Caco-2 (cell line): ENCODE measurements around the gene SMG7. TPM values are rescaled to one million over a fixed set of nuclear protein-coding genes. Genes with fewer than 3 reads are reported as not detected.

Source experiments
- BruUV-seq: library from RNA; stranded (reverse); fragments of 400-500 nt; replicated peaks from 2 replicates; lab custom pipeline; 2021; lab: Mats Ljungman, UMichigan
- CTCF ChIA-PET: fragments of 300-600 bp; sonication (Branson Sonifier 250); formaldehyde crosslinking; loops from one replicate; lab custom pipeline; 2022; ENCODE audit warnings: antibody characterized with exemption; lab: Charles Lee
- POLR2A ChIA-PET: fragments of 300-600 bp; sonication (Branson Sonifier 250); formaldehyde crosslinking; loops from one replicate; lab custom pipeline; 2022; ENCODE audit warnings: antibody characterized with exemption; lab: Charles Lee
- DNase-seq, 2 experiments: peaks; one replicate each; pipeline versions ENCODE4 v3.0.0 to v3.0.0-alpha.2; 2020 to 2022
- H3K27me3 ChIP-seq: replicated peaks from 2 replicates; pipeline ENCODE4 v1.6.0; 2011; ENCODE audit warnings: low read length; ENCODE audit not compliant: control insufficient read depth, insufficient read depth
- H3K36me3 ChIP-seq: 2 replicates; pipeline ENCODE4 v1.5.1; 2011; ENCODE audit warnings: low read length; ENCODE audit not compliant: control insufficient read depth, insufficient read depth
- H3K4me1 ChIP-seq: fragments of 250-450 bp; sonication (Bioruptor Pico); 2 replicates; pipeline ENCODE4 v1.5.1; 2020; ENCODE audit warnings: mild to moderate bottlenecking
- H3K4me3 ChIP-seq: 2 replicates; pipeline ENCODE4 v1.5.1; 2011; ENCODE audit warnings: low read depth, mild to moderate bottlenecking, control low read depth, low read length
- H3K9me3 ChIP-seq: fragments of 250-450 bp; sonication (Bioruptor Pico); 2 replicates; pipeline ENCODE4 v1.5.1; 2020; ENCODE audit warnings: mild to moderate bottlenecking, moderate library complexity
- H3K27ac Mint-ChIP-seq: one replicate; pipeline ENCODE4 v1.8.0; 2022; ENCODE audit warnings: mixed read lengths; ENCODE audit not compliant: unreplicated experiment
- H3K27me3 Mint-ChIP-seq: one replicate; pipeline ENCODE4 v1.8.0; 2022; ENCODE audit warnings: mixed read lengths; ENCODE audit not compliant: insufficient read depth, unreplicated experiment
- H3K36me3 Mint-ChIP-seq: one replicate; pipeline ENCODE4 v1.8.0; 2022; ENCODE audit warnings: mild to moderate bottlenecking, mixed read lengths; ENCODE audit not compliant: insufficient read depth, unreplicated experiment
- H3K4me1 Mint-ChIP-seq: one replicate; pipeline ENCODE4 v1.8.0; 2022; ENCODE audit warnings: low read depth, mixed read lengths; ENCODE audit not compliant: unreplicated experiment
- H3K4me3 Mint-ChIP-seq: one replicate; pipeline ENCODE4 v1.8.0; 2022; ENCODE audit warnings: mild to moderate bottlenecking, moderate library complexity, mixed read lengths; ENCODE audit not compliant: unreplicated experiment
- H3K9me3 Mint-ChIP-seq: one replicate; pipeline ENCODE4 v1.8.0; 2022; ENCODE audit warnings: mixed read lengths; ENCODE audit not compliant: unreplicated experiment
- intact Hi-C: fragments of 100-400 bp; cut with micrococcal nuclease; formaldehyde crosslinking; loops from one replicate; pipeline ENCODE4 v1.10.0; 2022; ENCODE audit not compliant: unreplicated experiment
- total RNA-seq: library from RNA; stranded (reverse); gene quantifications from 2 replicates; pipeline ENCODE4 v1.2.3, GENCODE V29; 2022
- TF ChIP-seq, protein P1 (sequence below), 2 experiments: fragments of 200-600 bp in 1 of 2; IDR thresholded peaks; 1 replicate in 1 of 2; 2 replicates in 1 of 2; pipeline versions ENCODE4 v1.5.1 to v1.8.0; 2011 to 2022; ENCODE audit warnings: antibody characterized with exemption in 1 of 2, control low read depth in 1 of 2, inconsistent platforms in 1 of 2, low read depth in 1 of 2, low read length in 1 of 2, mild to moderate bottlenecking in 1 of 2, moderate library complexity in 1 of 2; ENCODE audit not compliant: insufficient read depth in 1 of 2, severe bottlenecking in 1 of 2, unreplicated experiment in 1 of 2

Gene SMG7
- total RNA-seq, 1 experiment from 2014 or later, result 57.8 TPM

GRCh38 chr1:183528577-183528976 is 56.3 kb downstream of the SMG7 start:
- H3K9me3 Mint-ChIP-seq, result no peaks in the 10 kb centered on the region
- no peak overlapping the region for H3K4me3 Mint-ChIP-seq
- H3K27me3 ChIP-seq, result no peaks in the 10 kb centered on the region
- H3K4me3 ChIP-seq, result no peak overlapping the region
- BruUV-seq, result no TSS peak
- peaks cover 22% of the 10 kb centered on the region for H3K36me3 Mint-ChIP-seq
- no peaks in the 10 kb centered on the region for H3K4me1 Mint-ChIP-seq
- POLR2A ChIA-PET, result no interaction called here
- no peaks in the 10 kb centered on the region for H3K9me3 ChIP-seq
- intact Hi-C loops, result no loop called here
- H3K27me3 Mint-ChIP-seq, result no peaks in the 10 kb centered on the region
- TF ChIP-seq, protein P1, sequence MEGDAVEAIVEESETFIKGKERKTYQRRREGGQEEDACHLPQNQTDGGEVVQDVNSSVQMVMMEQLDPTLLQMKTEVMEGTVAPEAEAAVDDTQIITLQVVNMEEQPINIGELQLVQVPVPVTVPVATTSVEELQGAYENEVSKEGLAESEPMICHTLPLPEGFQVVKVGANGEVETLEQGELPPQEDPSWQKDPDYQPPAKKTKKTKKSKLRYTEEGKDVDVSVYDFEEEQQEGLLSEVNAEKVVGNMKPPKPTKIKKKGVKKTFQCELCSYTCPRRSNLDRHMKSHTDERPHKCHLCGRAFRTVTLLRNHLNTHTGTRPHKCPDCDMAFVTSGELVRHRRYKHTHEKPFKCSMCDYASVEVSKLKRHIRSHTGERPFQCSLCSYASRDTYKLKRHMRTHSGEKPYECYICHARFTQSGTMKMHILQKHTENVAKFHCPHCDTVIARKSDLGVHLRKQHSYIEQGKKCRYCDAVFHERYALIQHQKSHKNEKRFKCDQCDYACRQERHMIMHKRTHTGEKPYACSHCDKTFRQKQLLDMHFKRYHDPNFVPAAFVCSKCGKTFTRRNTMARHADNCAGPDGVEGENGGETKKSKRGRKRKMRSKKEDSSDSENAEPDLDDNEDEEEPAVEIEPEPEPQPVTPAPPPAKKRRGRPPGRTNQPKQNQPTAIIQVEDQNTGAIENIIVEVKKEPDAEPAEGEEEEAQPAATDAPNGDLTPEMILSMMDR (IDR thresholded peaks at IDR 0.05; ENCODE audit: insufficient read depth in 1 of 2, low read depth in 1 of 2, low read length in 1 of 2, severe bottlenecking in 1 of 2, unreplicated experiment in 1 of 2), result no peak
- H3K27ac Mint-ChIP-seq, result no peak overlapping the region
- CTCF ChIA-PET, result interaction anchor here (0.5 kb wide), 1 partner anchor 231 kb away, joined by 4 read pairs; no protein-coding TSS in a partner anchor
- H3K4me1 ChIP-seq, result no peaks in the 10 kb centered on the region
- peaks cover 2% of the 10 kb centered on the region for H3K36me3 ChIP-seq
- no peak for DNase-seq

DNA sequence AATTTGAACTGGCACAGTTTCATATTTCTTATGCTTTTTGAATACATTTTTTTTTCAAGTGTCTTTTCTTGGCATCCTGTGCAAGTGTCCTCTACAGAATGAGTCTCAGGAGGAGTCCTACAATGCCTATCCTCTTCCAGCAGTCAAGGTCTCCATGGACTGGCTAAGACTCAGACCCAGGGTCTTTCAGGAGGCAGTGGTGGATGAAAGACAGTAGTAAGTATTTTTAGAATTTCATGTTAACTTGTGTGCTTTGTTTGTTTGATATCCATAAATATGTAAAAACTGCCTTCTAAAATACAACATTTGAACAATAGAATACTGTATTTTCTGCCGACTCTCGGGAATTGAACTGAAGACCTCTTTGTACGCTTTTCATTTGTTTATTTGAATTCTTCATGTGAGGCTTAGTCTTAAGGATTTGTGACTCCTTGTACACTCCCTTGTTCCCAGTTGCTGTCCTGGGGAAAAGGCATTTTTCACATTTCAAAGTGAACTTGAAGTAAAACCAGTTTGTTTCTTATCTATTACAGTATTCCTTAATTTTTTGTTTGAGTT is 61.4 kb downstream of the SMG7 start:
- Mint-ChIP-seq H3K4me1 (no peaks in the 10 kb centered on the region), H3K4me3 (no peak overlapping the region), H3K27ac (no peak overlapping the region), H3K9me3 (no peaks in the 10 kb centered on the region), H3K36me3 (peaks cover 63% of the 10 kb centered on the region), H3K27me3 (no peaks in the 10 kb centered on the region)
- H3K36me3 ChIP-seq, result no peaks in the 10 kb centered on the region; the same call in 1 of the 2 replicates
- ChIA-PET POLR2A (no interaction called here), CTCF (no interaction called here)
- BruUV-seq, result no TSS peak
- DNase-seq, result no peak
- intact Hi-C loops, result no loop called here
- H3K4me1 ChIP-seq, result no peaks in the 10 kb centered on the region
- H3K4me3 ChIP-seq, result no peak overlapping the region
- no peaks in the 10 kb centered on the region for H3K9me3 ChIP-seq
- TF ChIP-seq, protein P1 (IDR thresholded peaks at IDR 0.05; ENCODE audit: insufficient read depth in 1 of 2, low read depth in 1 of 2, low read length in 1 of 2, severe bottlenecking in 1 of 2, unreplicated experiment in 1 of 2), result no peak
- H3K27me3 ChIP-seq, result no peaks in the 10 kb centered on the region

DNA sequence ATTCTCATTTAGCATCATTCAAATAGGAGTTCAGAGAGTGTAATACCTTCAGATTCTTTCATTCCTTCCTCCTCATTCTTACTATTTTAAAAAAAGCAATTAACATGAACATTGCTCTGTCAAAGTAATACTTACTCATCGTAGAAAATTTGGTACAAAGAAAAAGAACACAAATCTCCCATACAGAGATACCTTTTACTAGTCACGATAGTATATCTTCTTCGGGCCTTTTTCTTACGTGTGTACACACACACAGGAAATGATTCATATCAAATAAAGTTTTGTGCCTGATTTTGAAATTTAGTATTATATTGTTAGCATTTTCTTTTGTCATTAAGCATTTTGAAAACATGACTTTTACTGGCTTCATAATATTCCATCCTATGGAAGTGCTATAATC is 65.1 kb downstream of the SMG7 start:
- Histone ChIP-seq H3K4me1 (no peaks in the 10 kb centered on the region), H3K9me3 (no peaks in the 10 kb centered on the region), H3K27me3 (no peaks in the 10 kb centered on the region), H3K4me3 (no peak overlapping the region), H3K36me3 (no peaks in the 10 kb centered on the region; the same call in 1 of the 2 replicates)
- no TSS peak for BruUV-seq
- TF ChIP-seq, protein P1 (IDR thresholded peaks at IDR 0.05; ENCODE audit: insufficient read depth in 1 of 2, low read depth in 1 of 2, low read length in 1 of 2, severe bottlenecking in 1 of 2, unreplicated experiment in 1 of 2), result no peak
- no peak for DNase-seq
- Mint-ChIP-seq H3K27ac (no peak overlapping the region), H3K36me3 (peaks cover 72% of the 10 kb centered on the region), H3K27me3 (no peaks in the 10 kb centered on the region), H3K9me3 (no peaks in the 10 kb centered on the region), H3K4me3 (no peak overlapping the region), H3K4me1 (no peaks in the 10 kb centered on the region)
- CTCF ChIA-PET, result no interaction called here
- POLR2A ChIA-PET, result no interaction called here
- intact Hi-C loops, result no loop called here
